GM12878 (cell line): ENCODE results near the gene SMIM38. TPM values are rescaled to one million over a fixed set of nuclear protein-coding genes. Genes with fewer than 3 reads are reported as not detected.

Experiments used
- ATAC-seq: fragments of 200-7000 bp; cut with Tn5 transposase; 3 replicates; pipeline ENCODE4 v1.9.1; 2020; ENCODE audit warnings: mild to moderate bottlenecking, moderate library complexity
- BruUV-seq: library from RNA; stranded (reverse); fragments of 400-500 nt; replicated peaks from 2 replicates; lab custom pipeline; 2021; lab: Mats Ljungman, UMichigan
- CTCF ChIA-PET: fragments of 300-600 bp; sonication (Branson Sonifier 250); formaldehyde crosslinking; extraction: SDS; loops from one replicate; lab custom pipeline; 2021; ENCODE audit warnings: inconsistent platforms; lab: Yijun Ruan, JAX
- POLR2A ChIA-PET: fragments of 350-600 bp; formaldehyde crosslinking; extraction: SDS; loops from one replicate; lab custom pipeline; 2021; ENCODE audit warnings: inconsistent platforms; lab: Charles Lee
- RAD21 ChIA-PET: fragments of 300-600 bp; sonication (Branson Sonifier 250); formaldehyde crosslinking; loops from one replicate; lab custom pipeline; 2023; ENCODE audit warnings: antibody characterized with exemption; ENCODE audit not compliant: unreplicated experiment; lab: Charles Lee
- SMC1A ChIA-PET: fragments of 300-600 bp; sonication (Branson Sonifier 250); formaldehyde crosslinking; loops from one replicate; lab custom pipeline; 2023; ENCODE audit not compliant: unreplicated experiment, uncharacterized antibody; lab: Charles Lee
- DNase-seq: peaks from one replicate; pipeline ENCODE4 v3.0.0-alpha.2; 2011; ENCODE audit warnings: low read depth, low spot score
- FAIRE-seq: peaks from 3 replicates; lab custom pipeline; 2011; peaks lifted over from hg19 to GRCh38; lab: Jason Lieb, UNC
- H2AFZ ChIP-seq: 2 replicates; pipeline ENCODE4 v1.6.0; 2011; ENCODE audit warnings: low read depth, low read length, control low read depth; ENCODE audit not compliant: control insufficient read depth
- H3K27ac ChIP-seq: 2 replicates; pipeline ENCODE4 v1.5.1; 2011; ENCODE audit warnings: control low read depth; ENCODE audit not compliant: control insufficient read depth, insufficient read depth
- H3K27me3 ChIP-seq, 2 experiments: replicated peaks in 1 of 2; 2 replicates each; pipeline versions ENCODE4 v1.6.0 to v1.6.1; 2011; ENCODE audit warnings: low read length in 1 of 2; ENCODE audit not compliant: control insufficient read depth in 2 of 2, insufficient read depth in 2 of 2
- H3K36me3 ChIP-seq, 2 experiments: 2 replicates each; pipeline ENCODE4 v1.5.1; 2011; ENCODE audit warnings: low read length in 1 of 2; ENCODE audit not compliant: control insufficient read depth in 2 of 2, insufficient read depth in 2 of 2
- H3K4me1 ChIP-seq: 2 replicates; pipeline ENCODE4 v1.6.1; 2011; ENCODE audit warnings: mild to moderate bottlenecking, low read length, moderate library complexity, mixed read lengths; ENCODE audit not compliant: control insufficient read depth, insufficient read depth
- H3K4me2 ChIP-seq: 2 replicates; pipeline ENCODE4 v1.6.0; 2011; ENCODE audit warnings: control low read depth; ENCODE audit not compliant: control insufficient read depth, insufficient read depth
- H3K4me3 ChIP-seq: fragments of 200-600 bp; sonication (generic); 2 replicates; pipeline ENCODE4 v1.5.1; 2016
- H3K79me2 ChIP-seq: 2 replicates; pipeline ENCODE4 v1.6.0; 2011; ENCODE audit warnings: low read length; ENCODE audit not compliant: control insufficient read depth, insufficient read depth
- H3K9ac ChIP-seq: 2 replicates; pipeline ENCODE4 v1.8.0; 2011; ENCODE audit warnings: low read length, control low read depth, mixed read lengths; ENCODE audit not compliant: control insufficient read depth, insufficient read depth
- H3K9me3 ChIP-seq: replicated peaks from 3 replicates; pipeline ENCODE4 v1.5.1; 2011; ENCODE audit warnings: mild to moderate bottlenecking, low read length; ENCODE audit not compliant: control insufficient read depth, insufficient read depth
- H4K20me1 ChIP-seq: 2 replicates; pipeline ENCODE4 v1.6.0; 2011; ENCODE audit not compliant: control insufficient read depth, insufficient read depth
- ASH2L ChIP-seq: fragments of 300-600, 200-600 bp; sonication (generic); IDR thresholded peaks from 2 replicates; pipeline ENCODE4 v1.6.1; 2017; ENCODE audit warnings: low read depth, mild to moderate bottlenecking, borderline replicate concordance
- DPF2 ChIP-seq: fragments of 450-650 bp; IDR thresholded peaks from 2 replicates; pipeline ENCODE4 v1.6.1; 2017; ENCODE audit warnings: mild to moderate bottlenecking
- E2F8 ChIP-seq: fragments of 450-650 bp; IDR thresholded peaks from 2 replicates; pipeline ENCODE4 v1.6.1; 2018; ENCODE audit warnings: mild to moderate bottlenecking, low read depth, moderate library complexity; ENCODE audit not compliant: partially characterized antibody
- HCFC1 ChIP-seq: fragments of 150-350 bp; IDR thresholded peaks from 2 replicates; pipeline ENCODE4 v1.6.1; 2014; ENCODE audit warnings: low read length
- HDAC2 ChIP-seq: fragments of 200-600 bp; sonication (generic); IDR thresholded peaks from 2 replicates; pipeline ENCODE4 v1.6.1; 2017
- LARP7 ChIP-seq: fragments of 450-650 bp; IDR thresholded peaks from 2 replicates; pipeline ENCODE4 v1.6.1; 2017; ENCODE audit warnings: mild to moderate bottlenecking
- POU2F2 ChIP-seq: IDR thresholded peaks from 3 replicates; pipeline ENCODE4 v1.6.1; 2011; ENCODE audit warnings: low read depth, mild to moderate bottlenecking, low read length, borderline replicate concordance
- PRDM15 ChIP-seq: fragments of 450-650 bp; formaldehyde crosslinking; IDR thresholded peaks from 2 replicates; pipeline ENCODE4 v1.4.0; 2020; ENCODE audit warnings: mild to moderate bottlenecking, moderate library complexity
- RAD51 ChIP-seq: fragments of 450-650 bp; IDR thresholded peaks from 2 replicates; pipeline ENCODE4 v1.6.1; 2016; ENCODE audit warnings: moderate library complexity, mild to moderate bottlenecking, inconsistent platforms
- SIX5 ChIP-seq: IDR thresholded peaks from 2 replicates; pipeline ENCODE4 v1.6.1; 2011; ENCODE audit warnings: mild to moderate bottlenecking, low read depth, low read length, moderate library complexity; ENCODE audit not compliant: severe bottlenecking
- SMAD1 ChIP-seq: fragments of 450-650 bp; IDR thresholded peaks from 2 replicates; pipeline ENCODE4 v1.6.1; 2018; ENCODE audit warnings: mild to moderate bottlenecking, low read depth; ENCODE audit not compliant: partially characterized antibody
- SMC3 ChIP-seq: IDR thresholded peaks from 2 replicates; pipeline ENCODE4 v1.6.1; 2011; ENCODE audit warnings: low read length, improper control_type of control experiment, borderline replicate concordance
- SUZ12 ChIP-seq: fragments of 200-600 bp; sonication (generic); IDR thresholded peaks from one replicate; pipeline ENCODE4 v1.6.1; 2018; ENCODE audit warnings: antibody characterized with exemption, mild to moderate bottlenecking; ENCODE audit not compliant: unreplicated experiment
- TCF12 ChIP-seq: IDR thresholded peaks from 2 replicates; pipeline ENCODE4 v1.6.1; 2011; ENCODE audit warnings: low read depth, mild to moderate bottlenecking, low read length
- WRNIP1 ChIP-seq: IDR thresholded peaks from 2 replicates; pipeline ENCODE4 v1.6.1; 2011; ENCODE audit warnings: low read depth, low read length, improper control_type of control experiment, borderline replicate concordance
- ZNF687 ChIP-seq: fragments of 450-650 bp; IDR thresholded peaks from 2 replicates; pipeline ENCODE4 v1.6.1; 2017; ENCODE audit warnings: mild to moderate bottlenecking, moderate library complexity
- WGBS: methylation state at CpG from one replicate; pipeline ENCODE4 v1.1.6; 2016; ENCODE audit warnings: low lambda C conversion rate; ENCODE audit not compliant: insufficient replicate concordance, insufficient coverage; ENCODE audit errors: missing lambda C conversion rate; 5-methylcytosine and 5-hydroxymethylcytosine counted together
- in situ Hi-C: fragments of 300-500 bp; cut with MboI; formaldehyde crosslinking; loops from 9 replicates; pipeline ENCODE4 v1.14.3; 2018; ENCODE audit warnings: mixed read lengths
- intact Hi-C: fragments of 100-400 bp; cut with micrococcal nuclease; formaldehyde crosslinking; loops from one replicate; pipeline ENCODE4 v1.14.2; 2022; ENCODE audit not compliant: unreplicated experiment
- polyA plus RNA-seq, 11 experiments: library from polyadenylated mRNA; depleted of rRNA in 4 of 11; unstranded in 6 of 11; stranded (reverse) in 5 of 11; fragments of >200 nt; fragmentation: Nextera tagmentation in 4 of 11; fragmentation: Illumina TruSeq in 1 of 11; extraction: Ambion mirVana in 4 of 11; extraction: Trizol in 1 of 11; gene quantifications; 1 replicate in 1 of 11; 2 replicates in 10 of 11; pipeline versions ENCODE4 v1.2.1 to v1.2.3, GENCODE V29; 2011 to 2016; ENCODE audit warnings: inconsistent platforms in 2 of 11, missing spikeins in 2 of 11, low read depth in 1 of 11
- total RNA-seq, 4 experiments: library from RNA; depleted of rRNA in 3 of 4; stranded (reverse); fragments of >200 nt in 3 of 4; fragmentation: Illumina TruSeq in 1 of 4; extraction: Trizol in 1 of 4; gene quantifications; 2 replicates each; pipeline versions ENCODE4 v1.2.1 to v1.2.3, GENCODE V29; 2013 to 2021

Gene SMIM38
- total and polyA plus RNA-seq, 10 of the 15 experiments (the other 5 are each of a cell fraction or from before 2014, with no cell fraction given) = 0.15 to 5.0 (median 2.1) TPM; not detected in 1

- 69% methylated on average over 5 of the region's 5 CpGs for WGBS
- DNase-seq = no peak
- no peak for FAIRE-seq
- no peaks in the 10 kb centered on the region for H4K20me1 ChIP-seq
- H3K27ac ChIP-seq = no peak overlapping the region
- H3K27me3 ChIP-seq = no peaks in the 10 kb centered on the region
- peaks cover 4% of the 10 kb centered on the region; the same call in 2 of the 3 replicates for H3K9me3 ChIP-seq
- TF ChIP-seq DPF2 (no peak), LARP7 (no peak), HDAC2 (no peak), SMC3 (no peak), ZNF687 (no peak), HCFC1 (no peak), POU2F2 (no peak), RAD51 (no peak), SIX5 (no peak), ASH2L (no peak), PRDM15 (CRISPR knock-in tag) (no peak), WRNIP1 (no peak), TCF12 (no peak), SUZ12 (no peak), SMAD1 (no peak), E2F8 (no peak)
- intact Hi-C loops (no loop called here), in situ Hi-C loops (no loop called here)
- POLR2A ChIA-PET = interaction anchor here (0.9 kb wide), 1 partner anchor 45 kb away, joined by 3 read pairs; no protein-coding TSS in a partner anchor
- RAD21 ChIA-PET = interaction anchor here (1.7 kb wide), 1 partner anchor 136 kb away, joined by 4 read pairs; no protein-coding TSS in a partner anchor
- no peak overlapping the region for H3K9ac ChIP-seq
- SMC1A ChIA-PET = no interaction called here
- CTCF ChIA-PET = no interaction called here
- peaks cover 5% of the 10 kb centered on the region for H3K79me2 ChIP-seq
- no peaks in the 10 kb centered on the region for H3K36me3 ChIP-seq
- no TSS peak for BruUV-seq
- no peak overlapping the region for H3K4me2 ChIP-seq
- no peak overlapping the region for H3K4me3 ChIP-seq
- peaks cover 14% of the 10 kb centered on the region for H3K4me1 ChIP-seq
- no peak for ATAC-seq
- H2AFZ ChIP-seq = no peak overlapping the region
These were observed 5.3 kb downstream of the SMIM38 start for GRCh38 chr11:69161117-69161407.
